Measurements from ENCODE around the gene TRAF7.
"Not testable (repeated sequence)": the region's sequence is repeated elsewhere in the genome, so short reads cannot be mapped to it uniquely, and the experiment has no call there.

GRCh38 chr16:2114885-2115590 is 40.5 kb upstream of the TRAF7 start:
- not testable (repeated sequence) for TF ChIP-seq CTCF, POLR2A (IDR thresholded peaks at IDR 0.05)
